ENCODE results near the gene KSR2.
"Not testable (repeated sequence)": the region's sequence is repeated elsewhere in the genome, so short reads cannot be mapped to it uniquely, and the experiment has no call there.

The KSR2 gene

GRCh38 chr12:117865505-117865904 lies 103.3 kb downstream of the KSR2 start:
- Histone ChIP-seq H3K79me2 (no peaks in the 10 kb centered on the region), H2AFZ (no peak overlapping the region), H3K4me1 (no peaks in the 10 kb centered on the region), H3K9ac (no peak overlapping the region), H3K27ac (no peak overlapping the region), H3K4me3 (ENCODE audit: low read depth, low read length) (no peak overlapping the region), H3K36me3 (ENCODE audit: control insufficient read depth, insufficient read depth, low read length) (no peaks in the 10 kb centered on the region), H3K4me2 (ENCODE audit: low read length) (no peak overlapping the region), H3K27me3 (ENCODE audit: control insufficient read depth, insufficient read depth, low read length) (no peaks in the 10 kb centered on the region), H3K9me3 (ENCODE audit: control insufficient read depth, low read length) (no peaks in the 10 kb centered on the region)
- TF ChIP-seq, protein P1, sequence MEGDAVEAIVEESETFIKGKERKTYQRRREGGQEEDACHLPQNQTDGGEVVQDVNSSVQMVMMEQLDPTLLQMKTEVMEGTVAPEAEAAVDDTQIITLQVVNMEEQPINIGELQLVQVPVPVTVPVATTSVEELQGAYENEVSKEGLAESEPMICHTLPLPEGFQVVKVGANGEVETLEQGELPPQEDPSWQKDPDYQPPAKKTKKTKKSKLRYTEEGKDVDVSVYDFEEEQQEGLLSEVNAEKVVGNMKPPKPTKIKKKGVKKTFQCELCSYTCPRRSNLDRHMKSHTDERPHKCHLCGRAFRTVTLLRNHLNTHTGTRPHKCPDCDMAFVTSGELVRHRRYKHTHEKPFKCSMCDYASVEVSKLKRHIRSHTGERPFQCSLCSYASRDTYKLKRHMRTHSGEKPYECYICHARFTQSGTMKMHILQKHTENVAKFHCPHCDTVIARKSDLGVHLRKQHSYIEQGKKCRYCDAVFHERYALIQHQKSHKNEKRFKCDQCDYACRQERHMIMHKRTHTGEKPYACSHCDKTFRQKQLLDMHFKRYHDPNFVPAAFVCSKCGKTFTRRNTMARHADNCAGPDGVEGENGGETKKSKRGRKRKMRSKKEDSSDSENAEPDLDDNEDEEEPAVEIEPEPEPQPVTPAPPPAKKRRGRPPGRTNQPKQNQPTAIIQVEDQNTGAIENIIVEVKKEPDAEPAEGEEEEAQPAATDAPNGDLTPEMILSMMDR (IDR thresholded peaks at IDR 0.05), result no peak

DNA sequence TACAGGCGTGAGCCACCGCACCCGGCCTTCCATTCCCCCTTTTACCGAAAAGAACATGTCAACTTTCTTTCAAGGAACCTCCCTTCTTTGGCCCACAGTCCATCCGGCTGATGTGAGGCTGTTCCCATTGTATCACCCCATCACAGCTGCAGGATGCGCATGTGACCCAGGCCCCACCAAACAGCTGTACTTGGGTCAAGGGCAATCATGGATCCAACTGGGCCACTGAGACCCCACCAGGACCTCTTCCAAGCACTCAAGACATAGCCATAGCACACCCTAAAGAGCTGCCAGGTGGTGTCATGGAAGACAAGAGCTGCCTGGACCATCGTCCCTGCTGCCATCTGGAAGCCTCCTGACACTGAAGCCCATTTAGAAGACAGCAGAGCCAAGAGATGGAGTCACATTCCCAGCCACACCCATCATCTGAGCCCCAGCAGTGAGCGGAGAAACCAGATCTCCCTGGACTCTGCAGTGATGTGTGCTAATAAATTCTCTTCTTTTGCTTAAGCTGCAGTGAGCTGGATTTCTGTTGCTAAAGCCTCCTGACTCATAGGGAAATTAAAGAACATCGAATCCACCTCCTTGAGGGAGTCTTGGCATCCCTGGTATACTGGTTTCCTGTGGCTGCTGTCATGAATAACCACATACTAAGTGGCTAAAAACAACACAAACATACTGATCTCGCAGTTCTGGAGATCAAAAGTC lies 105.6 kb downstream of the KSR2 start:
- Histone ChIP-seq H3K79me2 (no peaks in the 10 kb centered on the region), H3K4me2 (ENCODE audit: low read length) (no peak overlapping the region), H3K4me3 (ENCODE audit: low read depth, low read length) (no peak overlapping the region), H3K4me1 (no peaks in the 10 kb centered on the region), H3K9me3 (ENCODE audit: control insufficient read depth, low read length) (no peaks in the 10 kb centered on the region), H3K9ac (no peak overlapping the region), H3K36me3 (ENCODE audit: control insufficient read depth, insufficient read depth, low read length) (no peaks in the 10 kb centered on the region), H3K27ac (no peak overlapping the region), H2AFZ (no peak overlapping the region), H3K27me3 (ENCODE audit: control insufficient read depth, insufficient read depth, low read length) (no peaks in the 10 kb centered on the region)
- TF ChIP-seq, protein P1 (IDR thresholded peaks at IDR 0.05), result no peak

DNA sequence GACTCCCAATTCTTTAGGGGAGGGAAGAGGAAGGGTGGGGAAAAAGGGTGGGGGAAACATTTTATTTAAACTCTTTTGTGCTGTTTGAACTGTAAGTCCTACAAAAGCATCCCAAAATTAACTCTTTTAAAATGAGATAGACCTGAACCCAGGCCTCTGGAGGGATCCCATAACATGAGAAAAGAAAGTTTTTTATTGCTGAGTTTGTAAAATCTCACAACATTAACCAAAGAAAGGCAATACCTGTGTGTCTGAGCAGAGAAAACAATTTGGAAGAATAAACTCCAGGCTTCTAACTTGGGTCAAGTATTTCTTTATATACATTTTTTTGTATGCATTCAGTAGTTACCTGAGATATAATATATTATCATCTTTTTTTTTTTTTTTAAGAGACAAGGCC lies 107.1 kb downstream of the KSR2 start:
- Histone ChIP-seq H3K4me1 (no peaks in the 10 kb centered on the region), H3K9ac (no peak overlapping the region), H3K79me2 (no peaks in the 10 kb centered on the region), H2AFZ (no peak overlapping the region), H3K4me3 (ENCODE audit: low read depth, low read length) (no peak overlapping the region), H3K27ac (no peak overlapping the region), H3K27me3 (ENCODE audit: control insufficient read depth, insufficient read depth, low read length) (no peaks in the 10 kb centered on the region), H3K9me3 (ENCODE audit: control insufficient read depth, low read length) (no peaks in the 10 kb centered on the region), H3K36me3 (ENCODE audit: control insufficient read depth, insufficient read depth, low read length) (no peaks in the 10 kb centered on the region), H3K4me2 (ENCODE audit: low read length) (no peak overlapping the region)
- TF ChIP-seq, protein P1 (IDR thresholded peaks at IDR 0.05), result no peak

GRCh38 chr12:117860787-117861290 lies 108.0 kb downstream of the KSR2 start:
- not testable (repeated sequence) for H3K27ac ChIP-seq; H3K9ac ChIP-seq; H2AFZ ChIP-seq; H3K4me3 ChIP-seq (ENCODE audit: low read depth, low read length); H3K79me2 ChIP-seq; H3K4me1 ChIP-seq; H3K4me2 ChIP-seq (ENCODE audit: low read length); H3K36me3 ChIP-seq (ENCODE audit: control insufficient read depth, insufficient read depth, low read length); H3K27me3 ChIP-seq (ENCODE audit: control insufficient read depth, insufficient read depth, low read length); H3K9me3 ChIP-seq (ENCODE audit: control insufficient read depth, low read length)

- H3K4me1 ChIP-seq, result no peaks in the 10 kb centered on the region
- TF ChIP-seq, protein P1 (IDR thresholded peaks at IDR 0.05), result no peak
- H3K27ac ChIP-seq, result no peak overlapping the region
- H3K36me3 ChIP-seq (ENCODE audit: control insufficient read depth, insufficient read depth, low read length), result no peaks in the 10 kb centered on the region
- no peak overlapping the region for H3K9ac ChIP-seq
- H2AFZ ChIP-seq, result no peak overlapping the region
- H3K4me2 ChIP-seq (ENCODE audit: low read length), result no peak overlapping the region
- H3K9me3 ChIP-seq (ENCODE audit: control insufficient read depth, low read length), result no peaks in the 10 kb centered on the region
- H3K27me3 ChIP-seq (ENCODE audit: control insufficient read depth, insufficient read depth, low read length), result no peaks in the 10 kb centered on the region
- H3K79me2 ChIP-seq, result no peaks in the 10 kb centered on the region
- no peak overlapping the region for H3K4me3 ChIP-seq (ENCODE audit: low read depth, low read length)
These were observed 108.7 kb downstream of the KSR2 start for GRCh38 chr12:117860111-117860510.

All from parathyroid adenoma (tissue), 2 donors.